ENCODE results near the gene PDIA4.
A peak's percentile ranks its signal among the peaks of the same experiment; 100 is the strongest.
"Not testable (repeated sequence)": the region's sequence is repeated elsewhere in the genome, so short reads cannot be mapped to it uniquely, and the experiment has no call there.

The PDIA4 gene

GRCh38 chr7:149053885-149054284 is 25.6 kb upstream of the PDIA4 start:
- H3K27me3 Mint-ChIP-seq: peaks cover 9% of the 10 kb centered on the region
- peak overlapping the region; percentile 34 for H3K27ac Mint-ChIP-seq
- H3K36me3 Mint-ChIP-seq (ENCODE audit: low read depth): no peaks in the 10 kb centered on the region
- H3K9me3 Mint-ChIP-seq: no peaks in the 10 kb centered on the region
- H3K4me3 Mint-ChIP-seq: no peak overlapping the region
- H3K4me1 Mint-ChIP-seq (ENCODE audit: low read depth): peaks cover 2% of the 10 kb centered on the region
- intact Hi-C loops (cut with micrococcal nuclease): no loop called here

GRCh38 chr7:149053384-149053783 is 25.1 kb upstream of the PDIA4 start:
- no peaks in the 10 kb centered on the region for H3K36me3 Mint-ChIP-seq (ENCODE audit: low read depth)
- H3K27ac Mint-ChIP-seq: no peak overlapping the region
- no peak overlapping the region for H3K4me3 Mint-ChIP-seq
- H3K9me3 Mint-ChIP-seq: no peaks in the 10 kb centered on the region
- intact Hi-C loops (cut with micrococcal nuclease): no loop called here
- H3K4me1 Mint-ChIP-seq (ENCODE audit: low read depth): peaks cover 7% of the 10 kb centered on the region
- H3K27me3 Mint-ChIP-seq: peaks cover 9% of the 10 kb centered on the region

GRCh38 chr7:149050941-149051340 is 22.6 kb upstream of the PDIA4 start:
- no peak overlapping the region for H3K27ac Mint-ChIP-seq
- peaks cover 14% of the 10 kb centered on the region for H3K4me1 Mint-ChIP-seq (ENCODE audit: low read depth)
- intact Hi-C loops (cut with micrococcal nuclease): no loop called here
- H3K36me3 Mint-ChIP-seq (ENCODE audit: low read depth): no peaks in the 10 kb centered on the region
- H3K27me3 Mint-ChIP-seq: peaks cover 9% of the 10 kb centered on the region
- no peaks in the 10 kb centered on the region for H3K9me3 Mint-ChIP-seq
- no peak overlapping the region for H3K4me3 Mint-ChIP-seq

- no peaks in the 10 kb centered on the region for H3K36me3 Mint-ChIP-seq (ENCODE audit: low read depth)
These were observed 20.5 kb upstream of the PDIA4 start for GRCh38 chr7:149048805-149049204.

GRCh38 chr7:149046416-149046815 is 18.1 kb upstream of the PDIA4 start:
- Mint-ChIP-seq H3K27me3 (peaks cover 1% of the 10 kb centered on the region), H3K9me3 (no peaks in the 10 kb centered on the region), H3K4me1 (ENCODE audit: low read depth) (peaks cover 27% of the 10 kb centered on the region), H3K27ac (peak overlapping the region; percentile 85), H3K4me3 (peak overlapping the region; percentile 17), H3K36me3 (ENCODE audit: low read depth) (no peaks in the 10 kb centered on the region)
- intact Hi-C loops (cut with micrococcal nuclease): loop anchor here (2.0 kb wide), 1 partner anchor 16 kb away; no protein-coding TSS in a partner anchor

More at GRCh38 chr7:149048805-149049204, 20.5 kb upstream of the PDIA4 start:
- intact Hi-C loops (cut with micrococcal nuclease): no loop called here
- Mint-ChIP-seq H3K9me3 (no peaks in the 10 kb centered on the region), H3K27ac (peak overlapping the region; percentile 50), H3K4me1 (ENCODE audit: low read depth) (peaks cover 27% of the 10 kb centered on the region), H3K27me3 (no peaks in the 10 kb centered on the region), H3K4me3 (no peak overlapping the region)

- Mint-ChIP-seq H3K4me1 (ENCODE audit: low read depth) (peaks cover 31% of the 10 kb centered on the region), H3K4me3 (no peak overlapping the region), H3K36me3 (ENCODE audit: low read depth) (no peaks in the 10 kb centered on the region), H3K9me3 (no peaks in the 10 kb centered on the region), H3K27ac (peak overlapping the region; percentile 36), H3K27me3 (peaks cover 1% of the 10 kb centered on the region)
- intact Hi-C loops (cut with micrococcal nuclease): no loop called here
These were observed 15.6 kb upstream of the PDIA4 start for GRCh38 chr7:149043936-149044335.

GRCh38 chr7:149041350-149041749 is 13.0 kb upstream of the PDIA4 start:
- Mint-ChIP-seq H3K27me3 (peaks cover 1% of the 10 kb centered on the region), H3K9me3 (peaks cover 20% of the 10 kb centered on the region)

GRCh38 chr7:149038641-149039040 is 10.3 kb upstream of the PDIA4 start:
- Mint-ChIP-seq H3K9me3 (peaks cover 27% of the 10 kb centered on the region), H3K36me3 (ENCODE audit: low read depth) (peaks cover 13% of the 10 kb centered on the region), H3K4me1 (ENCODE audit: low read depth) (peaks cover 15% of the 10 kb centered on the region)
- H3K27ac Mint-ChIP-seq; intact Hi-C loops (cut with micrococcal nuclease); H3K4me3 Mint-ChIP-seq; H3K27me3 Mint-ChIP-seq: not testable (repeated sequence)

More at GRCh38 chr7:149041350-149041749, 13.0 kb upstream of the PDIA4 start:
- H3K4me1 Mint-ChIP-seq (ENCODE audit: low read depth): peaks cover 28% of the 10 kb centered on the region
- H3K4me3 Mint-ChIP-seq: no peak overlapping the region
- H3K27ac Mint-ChIP-seq: no peak overlapping the region
- peaks cover 13% of the 10 kb centered on the region for H3K36me3 Mint-ChIP-seq (ENCODE audit: low read depth)
- intact Hi-C loops (cut with micrococcal nuclease): no loop called here

GRCh38 chr7:149036676-149037075 is 8.4 kb upstream of the PDIA4 start:
- H3K4me1 Mint-ChIP-seq (ENCODE audit: low read depth): peaks cover 15% of the 10 kb centered on the region
- H3K27me3 Mint-ChIP-seq: peaks cover 3% of the 10 kb centered on the region
- H3K27ac Mint-ChIP-seq: peak overlapping the region; percentile 19
- no peak overlapping the region for H3K4me3 Mint-ChIP-seq
- H3K9me3 Mint-ChIP-seq: peaks cover 27% of the 10 kb centered on the region
- intact Hi-C loops (cut with micrococcal nuclease): no loop called here
- H3K36me3 Mint-ChIP-seq (ENCODE audit: low read depth): peaks cover 13% of the 10 kb centered on the region

GRCh38 chr7:149031353-149031910 is 3.1 kb upstream of the PDIA4 start:
- intact Hi-C loops (cut with micrococcal nuclease): no loop called here
- Mint-ChIP-seq H3K9me3 (peaks cover 7% of the 10 kb centered on the region), H3K27ac (no peak overlapping the region), H3K4me3 (no peak overlapping the region), H3K4me1 (ENCODE audit: low read depth) (peaks cover 7% of the 10 kb centered on the region), H3K27me3 (peaks cover 8% of the 10 kb centered on the region), H3K36me3 (ENCODE audit: low read depth) (peaks cover 13% of the 10 kb centered on the region)

- Mint-ChIP-seq H3K36me3 (ENCODE audit: low read depth) (peaks cover 23% of the 10 kb centered on the region), H3K4me1 (ENCODE audit: low read depth) (peaks cover 17% of the 10 kb centered on the region)
- H3K27ac Mint-ChIP-seq; H3K27me3 Mint-ChIP-seq; intact Hi-C loops (cut with micrococcal nuclease); H3K9me3 Mint-ChIP-seq; H3K4me3 Mint-ChIP-seq: not testable (repeated sequence)
These were observed 2.1 kb upstream of the PDIA4 start for GRCh38 chr7:149030439-149030838.

GRCh38 chr7:149027611-149028345 is 527 bp downstream of the PDIA4 start:
- peak overlapping the region; percentile 97 for H3K27ac Mint-ChIP-seq
- H3K36me3 Mint-ChIP-seq (ENCODE audit: low read depth): peaks cover 38% of the 10 kb centered on the region
- H3K4me1 Mint-ChIP-seq (ENCODE audit: low read depth): peaks cover 42% of the 10 kb centered on the region
- intact Hi-C loops (cut with micrococcal nuclease): loop anchor here (1.0 to 5.0 kb wide), 4 partner anchors 38 to 99 kb away; partner anchors contain the start of genes ZNF425 and ZNF786
- H3K27me3 Mint-ChIP-seq: peaks cover 5% of the 10 kb centered on the region
- no peaks in the 10 kb centered on the region for H3K9me3 Mint-ChIP-seq
- H3K4me3 Mint-ChIP-seq: peak overlapping the region; percentile 96

- H3K36me3 Mint-ChIP-seq (ENCODE audit: low read depth): peaks cover 38% of the 10 kb centered on the region
- H3K27ac Mint-ChIP-seq: peak overlapping the region; percentile 97
- no peaks in the 10 kb centered on the region for H3K9me3 Mint-ChIP-seq
- H3K27me3 Mint-ChIP-seq: peaks cover 5% of the 10 kb centered on the region
- H3K4me1 Mint-ChIP-seq (ENCODE audit: low read depth): peaks cover 47% of the 10 kb centered on the region
- peak overlapping the region; percentile 96 for H3K4me3 Mint-ChIP-seq
- intact Hi-C loops (cut with micrococcal nuclease): loop anchor here (5.0 kb wide), 1 partner anchor 40 kb away; no protein-coding TSS in a partner anchor
These were observed 1.2 kb downstream of the PDIA4 start for GRCh38 chr7:149027055-149027454.

- H3K4me3 Mint-ChIP-seq: no peak overlapping the region
- no peaks in the 10 kb centered on the region for H3K9me3 Mint-ChIP-seq
- peaks cover 72% of the 10 kb centered on the region for H3K36me3 Mint-ChIP-seq (ENCODE audit: low read depth)
- intact Hi-C loops (cut with micrococcal nuclease): no loop called here
- H3K4me1 Mint-ChIP-seq (ENCODE audit: low read depth): peaks cover 59% of the 10 kb centered on the region
- peak overlapping the region; percentile 78 for H3K27ac Mint-ChIP-seq
- H3K27me3 Mint-ChIP-seq: no peaks in the 10 kb centered on the region
These were observed 4.6 kb downstream of the PDIA4 start for GRCh38 chr7:149023662-149024061.

All from dendritic cell treated with granulocyte-macrophage colony-stimulating factor and Interleukin-4, amounts not matched to agents 40 ng/mL and 50 ng/mL, for 4 days (primary cell).